Activated gamma-delta T cell (primary cell): ENCODE data around the gene TRAPPC2L.

Source experiments
- DNase-seq: peaks from one replicate; lab custom pipeline; 2025; lab: John Stamatoyannopoulos, UW

TRAPPC2L gene

DNA sequence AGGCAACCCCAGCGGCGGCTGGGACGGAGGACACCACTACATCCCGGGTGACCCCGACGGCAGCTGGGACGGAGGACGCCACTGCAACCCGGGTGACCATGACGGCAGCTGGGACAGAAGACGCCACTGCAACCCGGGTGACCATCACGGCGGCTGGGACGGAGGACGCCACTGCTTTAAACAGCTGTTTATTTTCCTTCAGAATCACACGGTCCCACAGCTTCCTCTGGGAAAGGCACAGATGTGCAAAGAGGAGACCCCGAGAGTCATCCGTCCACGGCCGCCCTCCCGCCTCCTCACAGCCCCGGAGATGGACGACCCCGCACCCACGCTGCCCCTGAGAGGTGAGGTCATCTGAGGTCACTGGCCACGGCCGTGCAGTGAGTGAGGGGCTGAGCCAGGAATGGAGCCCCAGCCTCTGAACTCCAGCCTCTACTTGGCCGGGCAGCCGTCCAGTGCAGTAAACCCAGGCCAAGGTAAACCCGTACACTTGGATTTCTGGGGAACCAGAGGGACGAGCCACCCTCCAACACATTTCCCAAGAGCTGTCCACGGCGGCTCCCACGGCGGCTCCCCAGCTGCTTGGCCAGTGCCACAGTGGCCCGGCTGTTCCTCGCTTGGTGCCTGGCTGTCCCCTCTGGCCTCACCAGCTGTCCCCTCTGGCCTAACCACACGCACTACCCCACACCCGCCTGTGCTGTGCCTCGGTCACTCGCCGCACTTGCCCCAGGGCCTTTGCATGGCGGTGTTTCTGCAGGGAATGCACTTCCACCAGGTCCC, 52.7 kb downstream of the TRAPPC2L start:
- DNase-seq = no peak

DNA sequence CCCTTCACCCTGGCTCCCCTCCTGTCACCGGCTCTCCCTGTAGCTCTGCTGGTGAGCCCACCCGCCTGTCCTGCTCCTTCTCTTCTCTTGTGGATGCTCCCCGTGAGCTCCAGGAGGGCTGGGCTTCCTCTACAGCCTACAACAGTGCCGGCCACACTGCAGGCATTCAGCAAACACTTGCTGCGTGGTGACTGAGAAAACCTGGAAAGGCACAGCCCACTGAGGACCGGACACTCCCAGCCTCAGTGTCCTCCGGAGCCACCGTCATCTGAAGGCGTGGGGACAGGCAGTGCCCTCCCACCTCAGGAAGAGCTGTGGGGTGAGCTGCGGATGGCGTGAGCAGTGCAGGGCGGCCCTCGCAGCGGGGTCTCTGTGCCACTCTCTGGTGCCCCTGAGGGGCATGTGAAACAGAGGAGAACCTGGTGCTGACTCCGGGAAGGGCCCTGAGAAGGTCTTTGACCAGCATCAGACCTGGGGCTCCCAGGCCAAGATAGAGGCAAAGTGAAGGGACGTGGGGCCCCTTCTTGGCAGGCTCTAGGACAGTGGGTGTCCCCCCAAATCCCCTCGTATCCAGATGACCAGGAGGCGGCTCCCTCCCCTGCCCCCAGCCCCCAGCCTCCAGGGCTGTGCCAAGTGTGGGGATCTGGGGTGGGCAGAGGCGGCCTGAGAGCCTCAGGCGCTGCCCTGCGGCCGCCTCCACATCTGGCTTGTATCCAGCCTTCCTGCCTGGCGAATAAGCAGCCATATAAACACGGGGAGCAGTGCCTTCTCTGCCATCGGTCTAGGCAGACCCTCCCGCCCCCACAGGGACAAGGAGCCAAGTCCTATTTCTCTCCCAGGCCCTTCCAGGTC, 53.6 kb downstream of the TRAPPC2L start:
- no peak for DNase-seq

DNA sequence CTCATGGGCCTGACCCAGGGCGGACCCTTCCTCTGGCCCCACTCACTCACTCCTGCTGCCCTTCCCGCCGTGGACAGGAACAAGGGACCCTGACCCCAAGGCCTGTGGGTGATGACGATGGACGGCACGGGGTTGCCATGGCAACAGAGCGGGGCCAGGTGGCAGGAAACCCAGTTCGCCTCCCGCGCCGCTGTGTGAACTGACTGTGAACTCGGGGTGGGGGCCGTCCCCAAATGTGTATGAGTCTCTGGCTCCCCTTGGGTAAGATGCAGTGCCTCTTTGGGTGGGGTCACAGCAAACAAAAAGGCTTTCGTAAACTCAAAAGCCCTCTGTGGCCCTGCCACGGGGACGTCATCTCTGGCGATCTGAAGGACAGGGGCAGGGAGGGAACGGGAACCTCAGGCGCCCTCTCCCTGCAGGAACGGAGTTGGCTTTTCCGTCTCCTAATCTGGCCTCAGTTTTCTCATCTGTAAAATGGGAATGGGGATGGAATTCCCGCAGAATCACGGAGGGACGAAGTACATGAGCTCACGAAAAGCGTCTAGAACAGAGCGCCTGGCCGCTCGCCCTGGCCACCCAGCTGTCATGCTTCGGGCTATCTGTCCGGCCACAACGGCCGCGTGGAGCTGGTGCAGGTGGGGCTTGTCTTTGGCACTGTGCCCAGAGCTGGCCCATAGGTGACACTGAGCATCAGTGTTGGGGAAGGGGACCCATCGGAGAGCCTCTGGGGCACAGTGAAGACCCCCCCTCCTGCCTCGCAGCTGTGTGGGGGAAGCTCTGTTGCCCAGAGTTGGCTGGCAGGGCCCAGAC, 54.4 kb downstream of the TRAPPC2L start:
- no peak for DNase-seq

DNA sequence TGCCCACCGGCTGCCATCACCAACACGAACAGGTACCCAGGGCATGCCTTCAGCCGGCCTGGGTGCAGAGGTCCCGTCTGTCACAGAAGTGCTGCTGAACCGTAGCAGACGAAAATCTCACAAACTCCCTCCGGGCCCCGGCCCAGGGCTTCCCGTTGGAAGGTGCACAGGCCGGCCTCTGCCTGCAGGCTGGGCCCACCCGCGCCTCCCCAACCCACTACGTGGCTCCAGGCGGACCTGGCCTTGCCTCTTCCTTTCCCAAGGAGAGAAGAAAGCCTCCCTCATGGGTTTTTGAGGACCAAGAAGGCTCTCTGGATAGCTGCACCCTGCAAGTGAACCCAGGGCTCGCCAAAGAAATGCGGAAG, 55.0 kb downstream of the TRAPPC2L start:
- DNase-seq = no peak
